ENCODE measurements around the gene ATP11A.

The ATP11A gene

DNA sequence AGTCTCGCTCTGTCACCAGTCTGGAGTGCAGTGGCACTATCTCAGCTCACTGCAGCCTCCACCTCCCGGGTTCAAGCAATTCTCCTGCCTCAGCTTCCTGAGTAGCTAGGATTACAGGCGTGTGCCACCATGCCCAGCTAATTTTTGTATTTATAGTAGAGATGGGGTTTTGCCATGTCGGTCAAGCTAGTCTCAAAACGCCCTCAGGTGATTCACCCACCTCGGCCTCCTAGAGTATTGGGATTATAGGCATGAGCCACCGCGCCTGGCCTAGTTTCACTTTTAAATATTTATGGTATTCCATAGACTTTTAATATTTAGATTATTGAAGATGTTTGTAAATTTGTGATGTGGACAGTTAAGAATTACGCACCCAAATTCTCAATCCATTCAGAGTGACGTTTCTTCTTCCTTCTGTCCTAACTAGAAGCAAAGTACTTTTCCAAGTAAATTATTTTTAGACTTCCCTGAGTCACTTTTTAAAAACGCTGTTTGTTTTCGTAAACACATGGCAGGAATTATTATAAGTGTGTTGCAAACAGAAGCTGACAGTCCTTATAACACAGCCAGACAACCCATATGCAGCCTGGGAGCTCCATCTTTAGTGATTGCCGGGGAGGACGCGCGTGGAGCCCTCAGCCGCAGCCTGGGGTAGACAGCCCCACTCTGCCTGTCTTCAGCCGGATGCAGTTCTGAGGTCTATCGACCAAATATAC is 131.7 kb downstream of the ATP11A start:
- no peak for DNase-seq (ENCODE audit: low read depth)

DNA sequence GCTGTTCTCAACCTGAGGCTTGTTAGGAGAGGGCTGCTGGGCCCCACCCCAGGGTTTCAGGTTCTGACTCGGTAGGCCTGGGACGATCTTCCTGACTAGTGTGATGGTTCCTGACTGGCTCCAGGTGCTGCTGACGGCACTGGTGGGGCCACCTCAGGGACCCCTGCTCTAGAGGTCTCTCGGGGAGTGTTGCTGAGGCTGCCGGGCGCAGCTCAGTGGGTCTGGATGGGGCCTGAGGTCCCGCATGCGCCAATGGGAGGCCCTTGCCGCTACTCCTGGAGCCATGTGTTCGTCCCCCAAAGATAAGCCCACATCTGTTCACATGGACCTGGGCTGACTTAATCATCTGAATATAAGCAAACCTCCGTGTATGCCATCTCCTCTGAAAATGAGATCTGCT is 133.0 kb downstream of the ATP11A start:
- no peak for DNase-seq (ENCODE audit: low read depth)

DNA sequence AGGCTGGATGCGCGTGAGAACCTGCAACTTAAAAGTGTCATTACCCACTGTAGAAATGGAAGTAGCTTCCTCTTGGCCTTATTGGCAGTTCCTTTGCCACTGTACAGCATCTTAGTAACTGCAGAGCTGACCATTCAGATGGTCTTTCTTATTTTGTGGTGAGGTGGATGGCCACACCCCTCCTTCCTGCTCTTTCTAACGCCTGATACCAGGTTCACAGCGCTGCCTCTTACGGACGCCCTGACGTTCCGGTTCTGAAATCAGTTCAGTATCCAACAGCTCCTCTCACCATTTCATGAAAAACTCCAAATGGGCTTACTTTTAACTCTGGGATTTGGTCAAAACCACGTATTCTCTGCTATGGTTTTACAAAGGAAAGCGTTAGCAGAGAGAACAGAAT is 134.6 kb downstream of the ATP11A start:
- no peak for DNase-seq (ENCODE audit: low read depth)

DNA sequence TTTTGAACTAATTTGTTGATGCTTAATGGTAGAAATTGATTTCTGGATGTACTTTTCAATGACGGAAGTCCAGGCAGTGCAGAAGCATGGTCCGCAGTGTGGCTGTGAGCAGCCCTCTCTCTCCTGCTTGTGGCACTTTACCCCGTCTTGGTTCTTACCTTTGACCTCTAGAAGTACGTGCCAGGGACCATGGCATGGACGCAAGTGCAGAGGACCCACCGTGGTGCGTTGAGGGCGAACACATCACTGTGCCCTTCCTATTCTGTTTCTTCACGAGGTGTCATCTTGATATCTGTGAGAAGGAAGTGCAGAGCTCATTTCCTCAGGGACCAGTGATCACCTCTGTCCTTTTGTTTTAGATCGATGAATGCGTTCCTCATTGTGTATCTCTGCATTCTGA is 135.2 kb downstream of the ATP11A start:
- DNase-seq (ENCODE audit: low read depth) = no peak

DNA sequence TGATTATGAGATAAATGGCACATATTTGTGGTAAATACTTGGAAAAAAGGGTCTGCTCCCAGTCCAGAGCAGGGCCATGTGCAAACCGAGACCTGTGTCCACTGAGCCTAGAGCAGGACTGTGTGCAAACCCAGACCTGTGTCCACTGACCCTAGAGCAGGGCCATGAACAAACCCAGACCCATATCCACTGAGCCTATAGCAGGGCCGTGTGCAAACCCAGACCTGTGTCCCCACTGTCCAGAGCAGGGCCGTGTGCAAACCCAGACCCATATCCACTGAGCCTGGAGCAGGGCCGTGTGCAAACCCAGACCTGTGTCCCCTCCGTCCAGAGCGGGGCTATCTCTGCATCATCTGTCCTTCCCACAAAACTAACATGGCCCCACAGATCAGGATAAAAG is 136.0 kb downstream of the ATP11A start:
- no peak for DNase-seq (ENCODE audit: low read depth)

DNA sequence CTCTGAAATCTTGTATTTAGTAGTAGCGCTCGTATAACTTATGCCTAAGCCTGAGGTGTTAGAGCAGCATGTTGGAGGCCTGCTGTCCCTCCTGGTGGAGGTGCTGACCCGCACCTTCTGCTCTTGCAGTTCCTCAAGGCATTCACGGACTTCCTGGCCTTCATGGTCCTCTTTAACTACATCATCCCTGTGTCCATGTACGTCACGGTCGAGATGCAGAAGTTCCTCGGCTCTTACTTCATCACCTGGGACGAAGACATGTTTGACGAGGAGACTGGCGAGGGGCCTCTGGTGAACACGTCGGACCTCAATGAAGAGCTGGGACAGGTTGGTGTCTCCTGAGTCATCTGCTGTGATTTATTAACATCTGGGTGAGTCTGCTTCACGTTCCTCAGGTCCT is 136.7 kb downstream of the ATP11A start:
- no peak for DNase-seq (ENCODE audit: low read depth)

DNA sequence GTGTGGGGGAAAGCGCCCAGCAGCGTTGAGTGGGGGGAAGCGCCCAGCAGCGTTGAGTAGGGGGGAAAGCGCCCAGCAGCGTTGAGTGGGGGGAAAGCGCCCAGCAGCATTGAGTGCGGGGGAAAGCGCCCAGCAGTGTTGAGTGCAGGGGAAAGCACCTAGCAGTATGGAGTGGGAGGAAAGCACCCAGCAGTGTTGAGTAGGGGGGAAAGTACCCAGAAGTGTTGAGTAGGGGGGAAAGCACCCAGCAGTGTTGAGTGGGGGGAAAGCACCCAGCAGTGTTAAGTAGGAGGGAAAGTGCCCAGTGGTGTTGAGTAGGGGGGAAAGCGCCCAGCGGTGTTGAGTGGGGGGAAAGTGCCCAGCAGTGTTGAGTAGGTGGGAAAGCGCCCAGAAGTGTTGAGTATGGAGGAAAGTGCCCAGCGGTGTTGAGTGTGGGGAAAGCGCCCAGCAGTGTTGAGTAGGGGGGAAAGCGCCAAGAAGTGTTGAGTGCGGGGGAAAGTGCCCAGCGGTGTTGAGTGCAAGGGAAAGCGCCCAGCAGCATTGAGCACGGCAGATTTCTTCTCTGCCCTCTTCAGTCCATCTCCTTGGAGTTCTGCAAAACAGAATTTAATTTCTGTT is 138.4 kb downstream of the ATP11A start:
- no peak for DNase-seq (ENCODE audit: low read depth)

DNA sequence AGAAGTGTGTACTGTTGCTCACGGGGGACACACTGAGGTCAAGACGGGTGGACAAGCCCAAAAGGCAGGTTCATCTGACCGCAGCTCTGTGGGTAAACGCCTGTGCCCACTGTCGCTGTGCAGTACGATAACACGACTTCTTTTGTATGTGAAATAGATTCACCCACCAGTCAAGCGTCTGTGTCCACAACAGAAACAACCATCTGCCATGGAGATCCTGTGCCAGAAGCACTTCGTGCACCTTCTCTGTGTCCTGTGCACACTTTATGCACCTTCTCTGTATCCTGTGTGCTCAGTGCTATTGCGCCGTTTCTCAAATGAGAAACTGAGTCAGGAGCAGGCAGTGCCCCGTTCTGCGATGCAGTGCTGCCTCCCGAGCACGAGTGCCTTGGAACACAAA is 138.9 kb downstream of the ATP11A start:
- no peak for DNase-seq (ENCODE audit: low read depth)

DNA sequence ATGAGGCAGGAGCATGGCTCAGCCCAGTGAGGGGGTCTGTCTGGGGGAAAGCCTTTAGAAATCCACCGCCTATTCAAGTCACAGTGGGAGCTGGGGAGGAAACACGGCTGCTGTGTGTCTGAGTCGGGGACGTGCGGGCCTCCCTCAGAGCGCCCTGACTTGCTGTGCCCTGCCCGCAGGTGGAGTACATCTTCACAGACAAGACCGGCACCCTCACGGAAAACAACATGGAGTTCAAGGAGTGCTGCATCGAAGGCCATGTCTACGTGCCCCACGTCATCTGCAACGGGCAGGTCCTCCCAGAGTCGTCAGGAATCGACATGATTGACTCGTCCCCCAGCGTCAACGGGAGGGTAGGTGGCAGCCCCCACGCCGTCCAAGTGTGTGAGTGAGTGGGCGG is 141.4 kb downstream of the ATP11A start:
- DNase-seq (ENCODE audit: low read depth) = no peak

DNA sequence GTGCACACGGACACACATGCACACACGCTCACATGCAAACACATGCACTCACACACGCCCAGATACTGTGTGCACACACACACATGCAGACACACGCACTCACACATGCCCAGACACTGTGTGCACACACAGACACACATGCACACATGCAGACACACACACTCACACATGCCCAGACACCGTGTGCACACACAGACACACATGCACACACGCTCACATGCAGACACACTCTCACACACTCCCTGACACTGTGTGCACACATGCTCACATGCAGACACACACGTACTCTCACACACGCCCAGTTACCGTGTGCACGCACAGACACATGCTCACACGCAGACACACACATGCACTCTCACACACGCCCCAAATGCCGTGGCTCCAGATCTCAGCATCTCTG is 142.0 kb downstream of the ATP11A start:
- no peak for DNase-seq (ENCODE audit: low read depth)

DNA sequence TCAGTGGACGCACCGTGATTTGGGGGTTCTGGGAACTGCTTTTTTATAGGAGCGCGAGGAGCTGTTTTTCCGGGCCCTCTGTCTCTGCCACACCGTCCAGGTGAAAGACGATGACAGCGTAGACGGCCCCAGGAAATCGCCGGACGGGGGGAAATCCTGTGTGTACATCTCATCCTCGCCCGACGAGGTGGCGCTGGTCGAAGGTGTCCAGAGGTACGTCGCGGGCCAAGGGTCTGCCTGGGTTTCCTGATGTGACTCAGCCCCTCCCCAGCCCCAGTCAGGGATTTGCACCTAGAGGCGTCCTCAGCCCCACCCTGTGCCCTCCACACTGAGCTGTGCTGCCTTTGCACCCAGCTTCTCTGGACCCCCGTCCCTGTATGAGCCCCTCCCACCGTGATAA is 143.0 kb downstream of the ATP11A start:
- DNase-seq (ENCODE audit: low read depth) = no peak

DNA sequence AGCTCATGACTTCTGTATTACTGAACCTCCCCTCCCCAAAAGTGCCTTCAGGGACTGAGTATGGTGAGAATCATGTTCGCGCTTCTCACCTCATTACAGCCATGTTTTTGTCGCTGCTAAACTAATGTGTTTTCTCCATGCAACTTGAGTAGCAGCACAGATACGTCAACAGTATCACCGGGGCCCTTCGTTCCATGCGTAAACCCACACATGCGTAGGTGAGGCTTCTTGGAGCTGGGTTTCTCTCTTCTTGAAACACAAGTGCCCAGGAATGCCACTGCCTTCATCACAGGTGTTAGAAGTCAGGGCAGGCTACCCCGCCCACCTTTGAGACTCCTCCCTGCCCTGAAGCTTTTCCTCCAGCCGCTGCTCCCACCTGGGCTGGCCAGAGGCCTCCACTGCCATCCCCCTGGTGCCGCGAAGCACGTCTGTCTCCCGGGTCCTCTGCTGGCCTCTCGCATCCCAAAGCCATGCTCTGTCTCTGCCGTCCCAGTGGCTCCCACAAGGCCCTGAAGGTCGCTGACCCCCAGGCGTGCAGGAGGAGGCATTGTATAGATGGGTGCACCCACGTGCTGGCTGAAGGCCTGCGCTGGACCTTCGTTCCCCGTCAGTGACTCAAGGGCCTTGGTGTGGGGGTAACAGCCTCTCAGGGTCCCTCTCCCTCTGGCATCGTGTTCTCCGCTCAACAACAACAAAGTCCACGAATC is 143.9 kb downstream of the ATP11A start:
- DNase-seq (ENCODE audit: low read depth) = no peak

DNA sequence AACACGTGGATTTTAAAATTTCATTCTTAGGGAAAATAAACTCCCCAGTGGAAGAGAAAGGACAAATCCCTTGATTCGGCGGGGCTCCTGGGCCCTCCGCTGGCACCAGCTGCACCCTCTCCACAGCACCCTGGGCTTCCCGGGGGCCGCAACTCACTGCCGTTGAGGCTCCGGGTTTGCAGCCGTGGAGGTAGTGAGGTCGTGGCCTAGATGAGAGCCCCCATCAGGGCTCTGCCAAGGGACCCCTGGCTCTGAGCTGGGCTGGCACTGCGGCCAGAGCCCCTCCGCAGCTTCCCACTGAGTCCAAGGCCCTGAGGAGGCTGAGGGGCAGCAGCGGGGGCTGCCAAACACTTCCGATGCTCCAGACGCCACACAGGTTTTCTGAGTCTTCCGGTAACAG is 145.5 kb downstream of the ATP11A start:
- DNase-seq (ENCODE audit: low read depth) = no peak

DNA sequence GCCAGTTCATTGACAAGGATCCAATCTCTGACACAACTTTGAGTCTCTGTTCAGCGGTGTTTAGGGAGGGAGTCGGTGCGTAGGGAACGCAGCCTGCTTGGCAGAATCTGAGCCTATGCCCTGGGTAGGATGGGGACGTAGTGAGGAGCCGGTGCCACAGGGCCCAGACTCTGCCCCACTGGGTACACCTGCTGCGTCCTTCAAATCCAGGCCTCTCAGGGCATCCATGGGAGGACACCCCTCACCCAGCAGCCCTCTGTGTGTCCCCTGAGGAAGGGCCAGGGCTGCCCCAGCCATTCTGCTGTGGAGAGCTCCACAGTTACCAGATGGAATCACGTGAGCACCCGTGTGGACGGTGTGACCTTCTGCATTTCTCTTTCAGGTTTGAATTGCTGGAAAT is 146.0 kb downstream of the ATP11A start:
- DNase-seq (ENCODE audit: low read depth) = no peak

DNA sequence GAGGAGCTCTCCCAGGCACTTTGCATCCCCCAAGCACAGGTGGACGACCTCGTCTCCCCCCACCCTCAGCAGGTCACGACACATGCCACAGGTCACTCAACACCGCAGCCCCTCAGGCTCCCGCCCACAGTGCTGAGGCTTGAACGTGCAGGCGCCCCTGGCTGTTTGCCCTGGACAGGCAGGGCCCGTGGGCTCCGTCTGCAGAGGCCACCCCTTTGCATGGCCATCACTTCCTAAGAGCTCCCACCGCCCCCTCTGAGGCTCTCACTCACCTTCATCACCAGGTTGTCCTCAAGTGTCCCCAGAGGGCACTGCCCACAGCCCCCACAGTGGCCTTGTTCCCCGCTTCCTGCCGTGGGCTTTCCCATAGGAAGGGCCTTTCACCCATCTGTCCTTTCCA is 147.1 kb downstream of the ATP11A start:
- DNase-seq (ENCODE audit: low read depth) = no peak

DNA sequence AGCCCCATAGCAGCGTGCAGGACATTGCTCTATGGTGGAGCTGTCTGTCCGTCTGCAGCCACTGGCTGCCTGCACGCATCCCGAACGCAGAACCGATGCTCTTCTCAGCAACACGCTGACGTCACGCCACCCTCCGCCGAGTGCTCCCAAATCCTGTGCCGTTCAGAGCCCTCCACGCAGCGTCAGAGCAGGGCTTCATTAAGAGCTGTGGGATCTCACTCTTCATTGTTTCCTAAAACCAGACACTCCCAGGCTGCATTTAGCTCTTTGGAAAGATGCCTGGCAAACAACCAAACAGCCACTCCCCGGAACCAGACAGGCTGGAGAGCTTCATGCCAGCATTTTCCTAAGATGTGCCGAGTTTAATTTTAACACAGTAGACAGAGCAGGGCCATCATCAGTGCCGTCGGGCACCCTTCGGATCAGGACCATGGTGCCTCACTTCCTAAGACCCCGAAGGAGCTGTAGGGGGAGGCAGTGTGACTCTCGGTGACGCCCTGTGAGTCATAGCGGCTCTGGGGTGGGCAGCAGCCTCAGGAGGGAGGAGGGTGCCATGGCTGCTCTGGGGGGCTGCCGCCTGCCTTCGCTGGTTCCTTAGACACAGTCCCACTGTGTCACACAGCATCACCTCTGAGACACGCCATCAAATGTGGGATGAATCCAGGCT is 147.7 kb downstream of the ATP11A start:
- no peak for DNase-seq (ENCODE audit: low read depth)

DNA sequence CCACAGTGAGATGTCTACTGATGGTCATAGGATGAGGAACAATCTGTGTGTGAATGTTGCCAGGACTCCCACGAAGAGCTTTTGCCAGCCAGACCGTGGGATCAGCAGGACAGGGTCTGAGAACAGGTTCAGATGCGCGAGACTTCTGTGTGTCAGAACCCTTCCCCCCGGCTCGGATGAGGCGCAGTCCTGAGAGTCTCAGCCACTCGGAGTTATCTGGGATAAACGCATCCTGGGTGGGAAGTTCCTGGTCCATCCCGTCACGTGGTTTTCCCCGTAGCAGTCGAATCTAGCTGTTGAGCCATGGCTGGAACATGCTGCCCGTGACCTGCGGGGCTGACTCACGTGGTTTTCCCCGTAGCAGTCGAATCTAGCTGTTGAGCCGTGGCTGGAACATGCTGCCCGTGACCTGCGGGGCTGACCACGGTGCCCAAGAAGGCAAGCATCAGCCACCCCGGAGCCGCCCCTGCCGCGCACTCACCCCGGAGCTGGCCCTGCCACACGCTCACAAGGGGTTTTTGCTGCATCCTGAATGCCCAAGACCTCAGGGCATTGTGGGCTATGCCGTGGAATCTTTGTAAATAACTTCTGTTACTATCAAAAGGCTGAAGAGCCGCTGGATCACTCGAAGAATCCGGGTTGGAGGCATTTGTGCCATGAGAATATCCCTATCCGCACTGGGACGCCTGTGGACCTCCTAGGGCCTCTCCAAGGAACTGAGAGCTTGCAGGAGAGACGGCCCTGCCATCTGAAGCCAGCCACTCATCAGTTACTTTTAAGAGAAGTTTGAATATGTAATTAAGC is 148.4 kb downstream of the ATP11A start:
- DNase-seq (ENCODE audit: low read depth) = no peak

DNA sequence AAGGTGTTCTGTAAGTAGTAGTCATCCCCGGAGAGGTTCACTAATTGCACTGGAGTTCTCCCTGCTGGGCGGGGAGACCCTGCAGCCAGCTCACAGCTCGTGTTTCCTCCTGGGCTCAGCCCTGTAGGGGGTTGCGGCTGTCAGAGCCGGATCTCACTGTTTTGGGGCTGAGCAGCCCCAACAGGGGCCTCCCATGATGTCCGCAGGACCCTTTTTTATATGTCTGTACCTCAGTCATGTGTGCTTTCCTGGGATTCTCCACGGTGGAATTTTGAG is 148.9 kb downstream of the ATP11A start:
- DNase-seq (ENCODE audit: low read depth) = no peak

DNA sequence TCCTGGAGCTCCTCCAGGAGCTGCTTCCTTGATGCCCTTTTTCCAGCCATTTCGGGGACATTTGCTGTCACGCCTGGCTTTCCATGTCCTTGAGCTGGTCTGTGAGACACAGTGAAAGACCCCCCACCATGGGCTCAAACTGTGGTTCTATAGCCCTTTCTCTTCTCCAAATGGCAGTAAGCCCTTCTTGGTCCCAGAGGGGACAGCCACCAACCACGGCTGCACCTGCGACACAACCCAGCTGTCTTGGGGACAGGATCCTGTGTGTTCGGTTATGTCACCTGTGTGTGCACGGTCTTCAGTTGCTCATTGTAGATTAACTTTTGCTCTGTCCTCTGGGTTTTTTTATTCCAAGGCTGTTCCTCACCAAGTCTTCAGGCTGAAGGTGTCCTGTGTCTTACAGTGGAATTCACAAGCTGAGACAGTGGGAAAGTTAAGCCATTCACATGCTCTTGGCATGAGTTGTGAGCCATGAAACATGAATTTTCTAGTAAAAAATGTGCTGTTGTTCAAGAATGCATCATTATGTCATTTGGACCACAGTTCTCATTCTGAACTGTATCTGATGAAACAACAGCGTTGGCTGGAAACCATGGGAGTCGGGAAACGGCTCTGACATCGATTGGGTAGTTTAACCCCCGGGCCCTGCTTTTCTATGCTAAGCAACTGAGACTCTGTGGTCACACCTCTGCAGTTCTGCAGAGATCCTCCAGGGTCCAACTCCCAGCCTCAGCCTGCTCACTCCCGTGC is 149.7 kb downstream of the ATP11A start:
- no peak for DNase-seq (ENCODE audit: low read depth)

DNA sequence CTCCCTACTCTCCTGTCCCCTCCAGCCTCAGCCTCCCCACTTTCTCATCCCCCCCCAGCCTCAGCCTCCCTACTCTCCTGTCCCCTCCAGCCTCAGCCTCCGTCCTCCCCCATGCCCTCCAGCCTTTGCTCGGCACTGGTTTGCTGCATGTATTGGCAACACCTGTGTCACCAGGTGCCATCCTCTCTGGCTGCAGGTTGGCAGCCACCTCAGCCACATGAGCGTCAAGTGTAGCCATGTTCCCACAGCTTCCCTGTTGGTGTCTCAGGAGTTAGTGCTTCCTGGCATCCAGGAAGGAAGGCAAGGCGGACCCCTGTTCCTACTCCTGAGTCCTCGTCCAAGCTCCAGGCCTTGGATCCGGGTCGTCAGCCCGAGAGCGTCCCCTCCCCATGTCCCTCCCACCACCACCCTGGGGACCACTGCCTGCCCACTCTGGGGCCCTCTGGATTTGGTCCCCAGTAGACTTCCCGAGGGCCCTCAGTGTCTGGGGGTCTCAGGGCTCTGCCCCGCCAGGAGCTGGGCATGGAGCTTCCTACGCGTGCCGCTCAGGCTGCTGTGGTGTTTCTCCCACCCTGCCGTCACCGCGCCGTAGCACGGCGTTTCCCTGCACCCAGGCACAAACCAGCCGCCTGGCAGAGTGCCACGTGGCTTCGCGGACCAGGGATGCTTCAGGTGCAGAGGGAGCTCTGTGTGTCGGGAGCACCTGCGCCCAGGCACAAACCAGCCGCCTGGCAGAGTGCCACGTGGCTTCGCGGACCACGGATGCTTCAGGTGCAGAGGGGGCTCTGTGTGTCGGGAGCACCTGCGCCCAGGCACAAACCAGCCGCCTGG is 150.8 kb downstream of the ATP11A start:
- no peak for DNase-seq (ENCODE audit: low read depth)
